HepG2 (cell line): ENCODE measurements around the gene SLC25A10. TPM values are rescaled to one million over a fixed set of nuclear protein-coding genes. Genes with fewer than 3 reads are reported as not detected.

ENCODE experiments used
- AGO1 ChIP-seq: fragments of 200-400 bp; formaldehyde crosslinking; IDR thresholded peaks from 2 replicates; pipeline ENCODE4 v1.6.1; 2017; ENCODE audit warnings: mild to moderate bottlenecking, low read depth, low read length, moderate library complexity; ENCODE audit not compliant: poor library complexity, severe bottlenecking
- DBP ChIP-seq: sonication (generic); formaldehyde crosslinking; IDR thresholded peaks from 2 replicates; pipeline ENCODE4 v1.4.0; 2020; ENCODE audit warnings: missing genetic modification reagents; ENCODE audit errors: not compliant biosample characterization
- DR1 ChIP-seq: sonication (generic); formaldehyde crosslinking; IDR thresholded peaks from 2 replicates; pipeline ENCODE4 v1.8.0; 2021; ENCODE audit warnings: mild to moderate bottlenecking, missing genetic modification reagents, inconsistent platforms
- JARID2 ChIP-seq: sonication (generic); formaldehyde crosslinking; IDR thresholded peaks from 2 replicates; pipeline ENCODE4 v1.8.1; 2023; ENCODE audit warnings: missing genetic modification reagents, inconsistent platforms; ENCODE audit not compliant: insufficient replicate concordance
- MAFF ChIP-seq: IDR thresholded peaks from 2 replicates; pipeline ENCODE4 v1.6.1; 2011; ENCODE audit warnings: low read depth, low read length, improper control_type of control experiment
- MAZ ChIP-seq, 2 experiments: sonication (generic) in 1 of 2; formaldehyde crosslinking in 1 of 2; IDR thresholded peaks; 2 replicates each; pipeline versions ENCODE4 v1.5.0 to v1.6.1; 2012 to 2020; ENCODE audit warnings: low read depth in 2 of 2, mild to moderate bottlenecking in 2 of 2, borderline replicate concordance in 1 of 2, improper control_type of control experiment in 1 of 2, low read length in 1 of 2, missing genetic modification reagents in 1 of 2, moderate library complexity in 1 of 2
- MYC ChIP-seq: sonication (generic); formaldehyde crosslinking; IDR thresholded peaks from 2 replicates; pipeline ENCODE4 v1.9.0; 2021; ENCODE audit warnings: missing genetic modification reagents, borderline replicate concordance
- MYNN ChIP-seq: sonication (generic); formaldehyde crosslinking; IDR thresholded peaks from 2 replicates; pipeline ENCODE4 v1.4.0; 2020; ENCODE audit warnings: mild to moderate bottlenecking, low read depth, missing genetic modification reagents
- NR2F2 ChIP-seq: IDR thresholded peaks from 2 replicates; pipeline ENCODE4 v1.6.1; 2012; ENCODE audit warnings: low read depth, inconsistent platforms, borderline replicate concordance
- PCBP2 ChIP-seq: fragments of 200-400 bp; formaldehyde crosslinking; optimal IDR thresholded peaks from 2 replicates; pipeline ENCODE3; 2018; ENCODE audit warnings: low read length, low read depth; ENCODE audit not compliant: poor library complexity, severe bottlenecking
- SOX5 ChIP-seq: IDR thresholded peaks from 2 replicates; pipeline ENCODE4 v1.6.1; 2016; ENCODE audit warnings: borderline replicate concordance
- STAG1 ChIP-seq: sonication (generic); formaldehyde crosslinking; IDR thresholded peaks from 2 replicates; pipeline ENCODE4 v1.4.0; 2020; ENCODE audit warnings: missing genetic modification reagents
- TFE3 ChIP-seq: IDR thresholded peaks from 2 replicates; pipeline ENCODE4 v1.6.1; 2016
- ZBTB49 ChIP-seq: sonication (generic); formaldehyde crosslinking; IDR thresholded peaks from 2 replicates; pipeline ENCODE4 v1.4.0; 2020; ENCODE audit warnings: missing genetic modification reagents, borderline replicate concordance
- ZC3H13 ChIP-seq: sonication (generic); formaldehyde crosslinking; IDR thresholded peaks from 2 replicates; pipeline ENCODE4 v1.8.1; 2023; ENCODE audit warnings: mild to moderate bottlenecking, missing genetic modification reagents, moderate library complexity
- ZNF280B ChIP-seq: sonication (generic); formaldehyde crosslinking; IDR thresholded peaks from 2 replicates; pipeline ENCODE4 v1.5.0; 2020; ENCODE audit warnings: missing genetic modification reagents, mild to moderate bottlenecking, borderline replicate concordance
- ZNF296 ChIP-seq: sonication (generic); formaldehyde crosslinking; conservative IDR thresholded peaks from 2 replicates; pipeline ENCODE4 v1.5.0; 2020; ENCODE audit warnings: mild to moderate bottlenecking, missing genetic modification reagents
- ZNF367 ChIP-seq: sonication (generic); formaldehyde crosslinking; IDR thresholded peaks from 2 replicates; pipeline ENCODE4 v1.4.0; 2020; ENCODE audit warnings: missing genetic modification reagents, borderline replicate concordance
- ZNF382 ChIP-seq: sonication (generic); formaldehyde crosslinking; IDR thresholded peaks from 2 replicates; pipeline ENCODE4 v1.5.0; 2020; ENCODE audit warnings: missing genetic modification reagents, mild to moderate bottlenecking, borderline replicate concordance
- ZNF44 ChIP-seq: sonication (generic); formaldehyde crosslinking; IDR thresholded peaks from 2 replicates; pipeline ENCODE4 v1.5.1; 2020; ENCODE audit warnings: mild to moderate bottlenecking, missing genetic modification reagents
- ZNF615 ChIP-seq: sonication (generic); formaldehyde crosslinking; IDR thresholded peaks from 2 replicates; pipeline ENCODE4 v1.5.0; 2020; ENCODE audit warnings: mild to moderate bottlenecking, missing genetic modification reagents, borderline replicate concordance
- ZSCAN9 ChIP-seq: IDR thresholded peaks from 2 replicates; pipeline ENCODE4 v1.6.1; 2016; ENCODE audit warnings: borderline replicate concordance
- polyA plus RNA-seq, 8 experiments: library from polyadenylated mRNA; depleted of rRNA in 3 of 8; stranded (reverse) in 7 of 8; unstranded in 1 of 8; fragments of >200 nt; fragmentation: Illumina TruSeq in 4 of 8; extraction: Trizol in 4 of 8; gene quantifications; 2 replicates each; pipeline versions ENCODE4 v1.2.1 to v1.2.3, GENCODE V29; 2011 to 2016; ENCODE audit warnings: low read depth in 4 of 8, missing spikeins in 1 of 8, mixed read lengths in 1 of 8; ENCODE audit not compliant: insufficient read depth in 1 of 8
- total RNA-seq, 5 experiments: library from RNA; depleted of rRNA; stranded (reverse); fragments of >200 nt; fragmentation: Illumina TruSeq; extraction: Trizol; gene quantifications; 2 replicates each; pipeline ENCODE4 v1.2.3, GENCODE V29; 2016; ENCODE audit warnings: low read depth in 1 of 5

SLC25A10 gene
- total and polyA plus RNA-seq, 2 of the 13 experiments (the other 11 are each of a cell fraction or from before 2014, with no cell fraction given) = 46.5 to 140 TPM

GRCh38 chr17:81733507-81734404, 21.7 kb downstream of the SLC25A10 start (continued):
- no peak for TF ChIP-seq ZNF615 (CRISPR knock-in tag)
- TF ChIP-seq ZBTB49 (CRISPR knock-in tag) = no peak
- no peak for TF ChIP-seq ZNF44
- no peak for TF ChIP-seq ZNF296 (CRISPR knock-in tag)
- peak; percentile 93 for TF ChIP-seq ZNF280B
- TF ChIP-seq ZC3H13 = no peak
- no peak for TF ChIP-seq MAFF
- 0 out of 2 replicates have a peak, but pooled peaks have one; percentile 45 for TF ChIP-seq ZSCAN9 (CRISPR knock-in tag)
- no peak for TF ChIP-seq ZNF382
- TF ChIP-seq DR1 = no peak
- TF ChIP-seq MAZ (IDR thresholded peaks at IDR 0.05; ENCODE audit: borderline replicate concordance, low read depth, low read length) = no peak
- peak; percentile 77 for TF ChIP-seq MAZ (CRISPR knock-in tag; IDR thresholded peaks at IDR 0.05; ENCODE audit: low read depth)
- peak; percentile 51 for TF ChIP-seq JARID2 (CRISPR knock-in tag)
- peak; percentile 61 for TF ChIP-seq AGO1
- no peak for TF ChIP-seq MYNN (CRISPR knock-in tag)
- TF ChIP-seq DBP (CRISPR knock-in tag) = no peak
- no peak for TF ChIP-seq PCBP2
- peak; percentile 34; the same call in 1 of the 2 replicates for TF ChIP-seq SOX5 (CRISPR knock-in tag)
- TF ChIP-seq MYC = peak; percentile 47; the same call in 1 of the 2 replicates
- TF ChIP-seq STAG1 (CRISPR knock-in tag) = peak; percentile 99
- peak; percentile 52; the same call in 1 of the 2 replicates for TF ChIP-seq TFE3
- no peak for TF ChIP-seq ZNF367
- TF ChIP-seq NR2F2 = no peak
